Activated CD4-positive, alpha-beta T cell treated with anti-CD3 and anti-CD28 coated beads, Interleukin-2, amount 50 U/mL, for 16 hours (primary cell): ENCODE measurements around the gene PPP1CA.
"Not testable (repeated sequence)": the region's sequence is repeated elsewhere in the genome, so short reads cannot be mapped to it uniquely, and the experiment has no call there.

Experiments
- DNase-seq: peaks from one replicate; pipeline ENCODE4 v3.0.0-alpha.2; 2020

Gene PPP1CA

GRCh38 chr11:67434395-67434881 is 32.8 kb upstream of the PPP1CA start:
- no peak for DNase-seq

- no peak for DNase-seq
Measured at GRCh38 chr11:67433536-67434394, 32.1 kb upstream of the PPP1CA start.

GRCh38 chr11:67432655-67433349 is 31.1 kb upstream of the PPP1CA start:
- DNase-seq = no peak

- DNase-seq = no peak
Measured at GRCh38 chr11:67431346-67432249, 29.9 kb upstream of the PPP1CA start.

GRCh38 chr11:67429722-67430121 is 28.1 kb upstream of the PPP1CA start:
- no peak for DNase-seq

- no peak for DNase-seq
Measured at GRCh38 chr11:67429038-67429668, 27.5 kb upstream of the PPP1CA start.

GRCh38 chr11:67428052-67429001 is 26.7 kb upstream of the PPP1CA start, which contains the start of gene RPS6KB2:
RPS6KB2 (plus strand) TSS chr11:67428494; CDS start chr11:67428546, 52 bp downstream.
- DNase-seq = peak; percentile 99

GRCh38 chr11:67427364-67427859 is 25.8 kb upstream of the PPP1CA start:
- not testable (repeated sequence) for DNase-seq

GRCh38 chr11:67423891-67424613 is 22.4 kb upstream of the PPP1CA start:
- DNase-seq = no peak

GRCh38 chr11:67423466-67423865 is 21.8 kb upstream of the PPP1CA start:
- no peak for DNase-seq

GRCh38 chr11:67422891-67423290 is 21.2 kb upstream of the PPP1CA start:
- no peak for DNase-seq

GRCh38 chr11:67421430-67422031 is 19.9 kb upstream of the PPP1CA start:
- no peak for DNase-seq

- peak; percentile 98 for DNase-seq
Measured at GRCh38 chr11:67420646-67421429, 19.2 kb upstream of the PPP1CA start.

GRCh38 chr11:67420147-67420645 is 18.5 kb upstream of the PPP1CA start:
- no peak for DNase-seq

- no peak for DNase-seq
Measured at GRCh38 chr11:67419325-67420049, 17.8 kb upstream of the PPP1CA start.

- no peak for DNase-seq
Measured at GRCh38 chr11:67418476-67419281, 17.0 kb upstream of the PPP1CA start.

- DNase-seq = no peak
Measured at GRCh38 chr11:67417425-67417824, 15.8 kb upstream of the PPP1CA start.
